ENCODE measurements around the gene DYSF.

- TF ChIP-seq POLR2A (IDR thresholded peaks at IDR 0.05; ENCODE audit: low read depth, low read length) (no peak), POLR2AphosphoS5 (IDR thresholded peaks at IDR 0.05; ENCODE audit: low read depth, low read length) (no peak)
These were observed 51.2 kb downstream of the DYSF start for GRCh38 chr2:71504611-71505010.
